Mucosa of gallbladder (tissue), 1 donor: ENCODE measurements around the gene KBTBD3. TPM values are rescaled to one million over a fixed set of nuclear protein-coding genes. Genes with fewer than 3 reads are reported as not detected.
"Not testable (repeated sequence)": the region's sequence is repeated elsewhere in the genome, so short reads cannot be mapped to it uniquely, and the experiment has no call there.

Experiments used
- DNase-seq: peaks from one replicate; pipeline ENCODE4 v3.0.0-alpha.2; 2020; ENCODE audit warnings: low spot score
- total RNA-seq: library from RNA; stranded (reverse); gene quantifications from one replicate; pipeline ENCODE4 v1.2.1, GENCODE V29; 2021
- donor health status: DM: no; HTN: no; CAD: no.

KBTBD3 gene
- total RNA-seq, 1 donor from 2014 or later = 10.8 TPM

DNA sequence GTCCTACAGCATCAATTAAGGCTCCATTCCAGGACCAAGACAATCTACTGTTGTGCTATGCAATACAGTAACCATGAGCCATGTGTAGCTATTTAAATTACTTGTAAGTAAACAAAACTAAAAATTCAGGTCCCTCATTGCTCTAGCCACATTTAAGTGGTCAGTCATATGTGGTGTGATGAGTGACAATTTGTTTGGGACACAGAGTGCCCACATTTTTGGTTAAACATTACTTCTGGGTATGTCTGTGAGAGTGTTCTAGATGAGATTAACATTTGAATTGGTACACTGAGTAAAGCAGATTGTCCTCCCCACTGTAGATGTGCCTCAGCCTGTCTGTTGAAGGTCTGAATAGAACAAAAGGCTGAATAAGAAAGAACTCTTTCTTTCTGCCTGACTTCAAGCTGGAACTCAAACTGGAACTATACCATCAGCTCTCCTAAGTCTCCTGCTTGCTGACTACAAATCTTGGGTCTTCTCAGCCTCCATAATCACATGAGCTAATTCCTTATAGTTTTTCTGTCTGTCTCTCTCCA is 15.8 kb downstream of the KBTBD3 start:
- DNase-seq = no peak

DNA sequence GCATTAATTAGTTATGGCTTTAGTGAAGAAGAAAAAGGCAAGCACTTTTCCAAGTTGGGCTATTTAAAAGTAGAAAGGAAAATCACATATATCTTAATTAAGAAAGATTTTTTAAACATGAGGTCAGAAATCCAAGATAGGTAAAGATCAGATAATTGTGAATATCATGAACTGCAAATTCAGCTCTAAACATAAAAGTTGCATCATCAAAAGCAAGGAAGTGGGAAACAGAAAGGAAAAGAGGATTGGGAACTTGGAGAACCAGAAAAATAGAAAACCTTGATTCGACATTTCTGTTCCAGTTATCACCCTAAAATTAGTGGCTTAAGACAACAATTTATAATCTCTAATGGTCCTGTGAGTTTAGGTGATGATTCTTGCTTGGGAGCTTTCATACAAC is 17.5 kb downstream of the KBTBD3 start:
- DNase-seq = no peak

DNA sequence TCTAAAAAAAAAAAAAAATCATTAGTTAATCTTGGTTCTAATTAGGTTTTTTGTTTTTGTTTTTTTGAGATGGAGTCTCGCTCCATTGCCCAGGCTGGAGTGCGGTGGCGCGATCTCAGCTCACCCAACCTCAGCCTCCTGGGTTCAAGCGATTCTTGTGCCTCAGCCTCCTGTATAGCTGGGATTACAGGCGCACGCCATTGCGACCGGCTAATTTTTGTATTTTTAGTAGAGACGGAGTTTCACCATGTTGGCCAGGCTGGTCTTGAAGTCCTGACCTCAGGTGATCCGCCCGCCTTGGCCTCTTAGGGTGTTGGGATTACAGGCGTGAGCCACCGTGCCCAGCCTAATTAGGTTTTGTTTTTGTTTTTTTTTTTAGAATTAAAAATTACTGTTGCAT is 18.8 kb downstream of the KBTBD3 start:
- not testable (repeated sequence) for DNase-seq

DNA sequence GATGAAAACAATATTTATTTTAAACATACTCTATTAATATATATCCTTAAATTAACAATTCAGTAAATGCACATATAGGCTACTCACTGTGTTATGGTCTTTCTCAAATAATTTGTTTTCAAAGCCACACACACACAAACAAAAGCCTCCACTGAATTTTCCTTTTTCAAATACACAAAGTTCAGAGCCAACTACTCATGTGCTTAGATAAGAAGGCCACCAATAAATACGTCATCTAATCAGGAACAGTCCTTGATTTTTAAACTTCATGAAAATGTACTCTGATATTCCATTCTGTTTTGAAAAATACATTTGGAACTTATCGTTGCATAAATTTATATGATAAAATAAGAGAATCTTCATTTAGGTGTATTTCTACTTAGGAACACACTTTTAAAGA is 26.0 kb downstream of the KBTBD3 start:
- no peak for DNase-seq

DNA sequence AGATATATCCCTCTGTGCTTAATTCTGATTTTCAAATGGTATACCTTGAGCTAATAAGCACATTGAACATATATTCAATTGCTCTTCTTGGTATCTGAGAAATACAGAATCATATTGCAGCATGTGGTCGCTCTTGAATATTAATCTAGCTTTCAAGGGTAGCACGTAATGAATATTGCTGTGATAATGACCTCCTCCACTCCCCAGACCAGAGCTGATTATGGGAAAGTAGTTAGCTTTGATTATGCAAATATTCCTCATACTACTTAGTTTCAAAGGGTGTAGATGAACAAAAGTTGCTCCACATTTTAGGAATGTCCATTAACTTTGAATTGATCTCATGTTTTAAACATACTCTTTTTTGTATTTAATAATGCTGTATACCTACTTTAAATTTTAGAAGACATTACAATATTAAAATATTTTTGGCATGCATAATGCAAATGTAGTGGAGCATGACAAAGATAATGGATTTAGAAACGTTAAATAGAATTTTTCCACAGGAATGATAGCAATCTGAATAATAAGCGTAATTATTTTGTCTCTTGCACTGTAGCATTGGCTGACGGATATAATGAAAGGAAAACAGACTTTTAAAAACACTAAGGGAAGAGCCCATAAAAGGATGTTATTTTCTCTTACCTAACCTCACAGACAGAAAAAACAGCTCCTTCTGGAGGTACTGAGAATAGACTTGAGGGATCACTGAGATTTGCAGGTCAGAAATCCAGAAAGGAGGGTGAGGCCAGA is 27.2 kb downstream of the KBTBD3 start:
- DNase-seq = no peak

DNA sequence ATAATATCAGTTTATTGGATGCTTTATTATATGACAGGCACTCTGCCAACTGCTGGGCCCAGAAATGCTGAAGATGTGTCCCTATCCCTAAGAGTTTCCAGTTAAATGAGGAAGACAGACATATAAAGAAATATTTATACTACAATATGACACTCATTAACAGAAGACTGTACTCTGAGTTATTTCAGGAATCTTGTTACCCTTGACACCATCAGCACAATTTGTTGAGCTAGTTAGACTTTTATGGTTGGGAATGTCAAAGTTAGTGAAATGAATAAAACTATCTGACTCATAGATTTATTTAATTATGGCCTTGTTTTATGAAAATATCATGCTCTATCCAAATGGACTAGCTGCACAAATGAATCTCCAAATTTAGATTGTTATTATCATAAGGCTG is 29.5 kb downstream of the KBTBD3 start:
- no peak for DNase-seq

DNA sequence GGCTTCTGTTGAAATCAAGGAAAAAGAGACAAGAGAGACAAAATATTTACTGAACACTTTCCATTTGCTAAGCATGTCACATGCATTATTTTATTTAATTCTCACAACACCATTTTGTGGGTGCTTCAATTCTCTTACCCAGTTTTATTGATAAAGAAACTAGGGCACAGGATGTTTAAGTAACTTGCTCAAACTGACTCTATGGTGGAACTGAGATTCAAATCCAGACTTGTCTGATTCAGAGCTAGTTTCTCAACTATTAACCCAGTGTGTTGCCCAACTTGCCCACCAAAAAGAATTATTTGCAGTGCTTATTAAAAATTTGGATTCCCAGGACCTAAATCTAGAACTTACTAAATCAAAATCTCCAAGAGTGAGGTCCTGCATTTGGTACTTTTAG is 33.6 kb downstream of the KBTBD3 start:
- DNase-seq = no peak

DNA sequence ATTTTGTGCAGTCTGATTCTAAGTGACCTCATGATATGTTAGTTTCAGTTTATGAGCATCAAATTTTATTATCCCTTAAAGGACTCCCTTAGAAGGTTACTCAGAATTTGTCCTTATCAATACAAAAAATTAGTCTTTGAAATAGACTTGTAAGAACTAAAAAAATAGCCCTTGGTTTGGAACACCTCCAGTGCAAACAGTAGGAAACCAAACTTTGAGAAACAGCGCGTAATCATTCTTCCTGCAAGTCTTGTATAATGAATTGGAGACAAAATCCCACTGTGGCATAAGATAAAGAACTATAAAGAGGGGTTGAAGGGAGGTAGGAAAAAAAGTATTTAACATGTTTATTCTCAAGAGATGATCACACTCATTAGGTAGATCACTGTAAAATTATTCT is 44.3 kb downstream of the KBTBD3 start:
- DNase-seq = no peak

DNA sequence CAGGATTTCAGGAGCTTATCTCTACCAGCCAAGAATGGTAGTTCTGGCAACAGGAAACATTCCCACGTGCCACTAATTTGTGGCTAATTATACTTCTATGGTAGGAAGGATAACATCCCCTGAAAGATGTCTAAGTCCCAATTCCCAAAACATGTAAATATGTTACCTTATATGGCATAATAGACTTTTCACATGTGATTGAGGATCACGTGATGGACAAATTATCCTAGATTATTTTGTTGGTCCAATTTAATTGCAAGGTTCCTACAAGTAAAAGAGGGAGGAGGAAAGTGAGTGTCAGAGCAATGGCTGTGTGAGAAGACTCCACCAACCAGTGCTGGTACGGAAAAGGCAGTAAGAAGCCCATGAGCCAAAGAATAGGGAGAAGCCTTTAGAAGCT is 45.2 kb downstream of the KBTBD3 start:
- no peak for DNase-seq

DNA sequence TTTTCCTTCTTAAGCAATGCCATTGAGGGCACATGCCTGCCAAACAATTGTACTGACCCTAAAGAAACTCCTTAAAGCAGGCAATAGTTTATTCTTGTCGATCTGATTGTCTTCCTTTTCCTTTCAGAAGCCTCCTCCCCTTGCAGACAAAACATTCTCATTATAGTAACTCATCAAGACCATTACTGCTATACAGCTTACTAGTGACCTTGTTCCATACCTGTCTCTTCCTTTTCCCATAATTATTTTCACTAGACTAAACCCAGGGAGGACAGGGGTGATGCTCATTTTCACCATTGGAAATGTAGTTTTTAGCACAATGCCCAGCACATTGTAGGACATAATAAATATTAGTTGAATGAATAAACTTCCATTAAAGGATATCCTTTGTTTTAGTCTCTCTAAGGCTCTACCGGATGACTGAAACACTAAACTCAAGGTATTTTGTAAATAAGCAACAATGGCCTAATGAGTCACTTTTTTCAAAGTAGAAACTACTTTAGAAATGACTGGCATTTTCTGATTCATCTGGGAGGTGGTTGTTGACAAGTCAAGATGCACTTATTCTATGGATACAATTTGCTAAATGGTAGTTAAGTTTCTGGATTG is 45.8 kb downstream of the KBTBD3 start:
- DNase-seq = no peak

DNA sequence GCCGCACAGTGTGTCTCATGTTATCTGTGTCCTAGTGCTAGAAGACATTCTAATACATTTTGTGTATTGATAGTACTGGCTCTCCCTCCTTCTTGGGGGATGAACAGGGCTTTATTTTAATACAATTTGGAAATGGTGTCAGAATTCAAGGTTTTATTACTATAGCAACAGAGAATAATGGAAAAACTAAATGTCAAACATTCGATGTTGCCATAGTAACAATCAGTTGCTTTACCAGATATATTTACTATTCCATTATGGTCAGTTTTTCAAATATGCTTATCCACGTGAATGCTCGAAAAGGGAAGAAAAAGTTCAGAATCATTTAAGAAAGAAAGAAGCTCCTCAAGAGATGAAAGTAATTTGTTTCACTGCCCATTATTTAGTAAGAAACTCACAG is 46.5 kb downstream of the KBTBD3 start:
- no peak for DNase-seq

DNA sequence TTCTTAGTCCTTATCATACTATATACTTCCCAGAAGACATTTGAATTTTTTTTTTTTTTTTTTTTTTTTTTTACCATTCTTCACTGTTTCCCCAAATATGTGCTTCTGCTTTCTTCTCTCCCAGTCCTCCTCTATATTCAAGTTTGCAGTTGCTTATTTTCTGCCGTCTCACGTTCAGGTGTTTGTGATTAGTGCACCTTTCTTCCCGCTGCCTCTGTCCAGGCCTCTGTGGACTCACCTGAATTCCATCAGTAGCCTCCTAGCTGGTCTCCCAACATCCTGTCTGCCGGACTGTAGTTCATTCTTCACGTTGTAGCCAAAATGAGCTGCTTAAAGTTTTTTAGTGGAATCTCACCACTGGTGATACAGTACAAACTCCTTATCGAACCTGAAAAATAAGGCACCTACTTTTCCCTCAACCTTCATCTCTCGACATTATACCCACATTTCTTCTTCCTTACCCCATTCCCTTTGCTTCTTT is 54.3 kb downstream of the KBTBD3 start:
- DNase-seq = no peak

DNA sequence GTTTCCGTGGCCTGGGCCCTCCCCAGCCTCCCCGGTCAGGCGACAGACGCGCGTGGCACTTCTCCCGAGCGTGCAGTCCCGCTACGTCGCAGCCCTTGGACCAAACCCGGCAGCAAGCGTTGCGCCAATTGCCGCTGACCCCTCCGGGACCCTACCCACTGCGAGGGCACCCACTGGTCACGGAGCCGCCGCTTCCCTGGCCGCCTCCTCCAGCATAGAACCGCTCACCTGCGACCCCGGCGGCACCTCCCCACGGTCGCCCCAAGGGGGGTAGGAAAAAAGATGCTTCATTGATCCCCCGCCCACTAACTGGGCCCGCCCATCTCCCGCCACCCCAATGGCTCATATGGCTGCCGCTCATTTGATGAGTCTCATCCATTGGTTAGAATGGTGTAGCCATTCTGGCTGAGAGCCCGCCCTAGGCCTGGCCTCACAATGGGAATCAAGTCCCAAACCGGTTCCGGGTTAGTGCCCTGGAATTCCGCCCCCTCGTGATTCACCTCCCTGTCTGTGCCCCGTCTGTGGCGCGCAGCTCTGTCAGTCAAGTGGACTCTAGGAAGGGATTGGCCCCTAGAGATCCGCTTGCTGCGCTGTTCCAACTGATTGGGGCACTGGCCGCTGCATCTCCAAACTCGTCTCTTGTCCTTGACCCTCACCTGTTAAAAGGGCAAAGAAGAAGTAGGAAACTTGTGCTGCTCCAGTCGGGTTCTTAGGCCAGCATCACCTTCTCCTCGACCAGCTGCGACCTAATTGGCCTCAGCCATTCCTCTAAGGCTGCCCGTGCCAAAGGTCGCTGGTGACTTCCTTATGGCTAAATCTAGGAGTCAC is 55.0 kb downstream of the KBTBD3 start, which contains the start of gene MSANTD4:
Gene MSANTD4, minus strand, starts transcription at position 274 of the 828 bp plus-strand sequence. CDS start 11,323 bp downstream, outside the sequence.
- DNase-seq = peak; percentile 99

DNA sequence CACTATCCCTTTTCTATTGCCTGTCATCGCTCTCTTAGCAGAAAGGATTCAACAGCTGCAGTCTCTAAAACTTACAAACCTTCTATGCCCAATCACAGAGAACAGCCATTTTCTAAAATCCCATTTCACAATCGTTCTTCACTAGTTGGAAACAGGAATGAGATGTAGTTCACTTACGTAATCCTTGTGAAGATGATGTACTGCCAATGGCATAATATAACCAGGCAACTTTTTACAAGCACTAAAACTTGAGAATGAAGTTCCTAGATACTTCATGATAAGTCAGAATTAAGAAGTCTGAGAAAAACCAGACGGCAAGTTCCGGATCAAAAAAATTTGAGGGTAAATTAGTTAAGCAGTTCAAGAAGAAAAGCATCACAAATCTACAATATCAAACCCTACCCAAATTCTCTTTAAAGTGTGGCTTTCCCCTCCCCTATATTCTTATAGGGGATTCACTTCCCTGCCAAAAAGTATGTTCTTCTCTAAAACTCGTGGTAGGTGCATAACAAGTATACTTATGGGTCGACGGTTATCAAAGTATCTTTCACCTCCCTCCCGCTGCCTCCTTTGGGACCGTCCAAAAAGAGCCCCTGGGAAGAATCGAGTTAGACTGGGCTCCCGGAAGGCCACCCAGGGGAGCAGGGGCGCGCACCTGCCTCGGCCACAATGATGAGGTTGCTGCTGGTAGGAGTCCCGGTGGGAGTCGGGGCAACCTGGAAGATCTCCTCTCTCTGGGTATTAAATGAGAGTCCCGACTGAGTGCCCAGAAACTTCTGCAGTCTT is 55.8 kb downstream of the KBTBD3 start:
- no peak for DNase-seq

DNA sequence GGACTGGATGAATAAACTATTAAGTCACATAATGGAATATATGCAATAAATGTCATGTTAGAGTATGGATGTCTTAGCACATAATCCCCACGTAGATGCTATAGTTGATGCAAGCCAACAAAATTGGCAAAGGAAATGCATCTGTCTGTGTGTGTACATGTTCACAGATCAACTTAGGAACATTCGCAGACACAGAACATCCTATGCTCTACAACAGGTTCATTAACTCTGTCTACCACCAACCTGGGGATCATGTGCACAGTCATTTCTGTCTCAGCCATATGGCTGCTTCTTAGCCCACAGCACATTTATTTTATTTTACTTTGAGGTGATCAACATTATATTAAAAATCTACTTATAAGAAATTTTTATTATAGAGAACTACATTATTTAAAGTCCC is 60.1 kb downstream of the KBTBD3 start:
- no peak for DNase-seq

DNA sequence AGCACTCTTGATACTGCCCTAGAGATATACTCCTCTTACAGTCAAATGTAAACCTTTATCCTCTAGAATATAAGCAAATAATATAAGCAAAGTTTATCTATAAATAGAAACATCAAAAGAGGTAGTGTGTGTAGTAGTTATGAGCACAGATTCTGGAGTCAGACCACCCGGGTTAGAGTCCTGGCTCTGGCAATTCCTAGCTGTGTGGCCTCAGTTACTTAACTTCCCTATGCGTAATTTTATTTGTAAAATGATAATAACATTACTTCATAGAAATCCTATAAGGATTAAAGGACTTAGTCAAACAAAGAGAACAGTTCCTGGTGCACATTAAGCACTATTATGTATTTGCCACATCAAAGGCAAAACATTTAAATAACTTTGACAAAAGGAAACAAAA is 62.1 kb downstream of the KBTBD3 start:
- DNase-seq = no peak

DNA sequence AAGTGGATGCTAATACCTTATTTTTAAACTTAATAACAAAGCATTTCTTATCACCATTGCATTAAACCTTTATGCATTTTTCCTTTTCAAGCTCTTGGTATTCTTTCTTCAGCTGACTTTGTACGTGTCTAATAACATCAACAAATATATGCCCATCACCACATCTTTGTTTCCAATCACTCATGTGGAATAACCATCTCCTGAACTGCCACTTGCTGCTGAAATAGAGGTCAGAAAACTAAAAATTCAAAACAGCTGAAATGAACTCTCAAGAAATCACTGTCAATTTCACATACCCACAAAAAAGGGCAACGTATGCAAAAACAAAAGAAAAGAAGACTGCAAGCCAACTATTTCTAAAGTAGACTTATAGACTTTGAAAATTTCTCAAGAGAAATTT is 62.5 kb downstream of the KBTBD3 start:
- no peak for DNase-seq

DNA sequence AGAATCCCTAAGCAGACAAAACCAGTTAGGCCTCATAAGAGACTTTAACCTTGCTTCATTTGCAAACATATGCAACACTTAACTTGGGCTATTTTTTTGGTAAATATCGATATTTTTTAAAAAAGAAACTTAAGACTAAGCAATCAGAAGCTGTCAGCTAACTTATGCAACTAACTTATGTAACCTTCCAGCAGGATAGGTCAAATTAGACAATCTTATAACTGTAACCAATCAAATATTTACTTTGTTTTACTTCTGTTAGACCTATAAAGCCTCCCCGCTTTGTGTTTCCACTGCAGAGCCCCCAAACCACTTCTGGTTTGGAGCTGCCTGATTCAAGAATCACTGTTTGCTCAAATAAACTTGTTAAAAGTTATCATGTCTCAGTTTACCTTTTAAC is 63.1 kb downstream of the KBTBD3 start:
- no peak for DNase-seq

DNA sequence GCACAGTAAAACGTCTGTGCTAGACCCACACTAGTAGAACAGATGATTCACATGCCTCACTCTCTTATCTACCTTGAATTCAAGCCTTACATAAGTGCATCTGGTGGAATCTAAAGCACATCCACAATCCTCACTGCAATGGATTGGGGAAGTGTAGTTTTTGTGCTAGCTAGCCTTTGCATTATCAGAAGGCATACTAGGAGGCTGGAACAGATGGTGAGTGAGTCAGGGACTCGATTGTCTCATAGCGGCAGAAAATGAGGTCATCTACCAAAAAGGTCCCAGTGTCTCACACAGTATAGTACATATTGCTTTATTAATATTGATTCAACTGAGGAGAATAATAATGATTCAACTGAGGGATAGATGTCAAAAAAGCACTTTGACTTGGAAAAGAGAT is 64.4 kb downstream of the KBTBD3 start:
- DNase-seq = no peak

DNA sequence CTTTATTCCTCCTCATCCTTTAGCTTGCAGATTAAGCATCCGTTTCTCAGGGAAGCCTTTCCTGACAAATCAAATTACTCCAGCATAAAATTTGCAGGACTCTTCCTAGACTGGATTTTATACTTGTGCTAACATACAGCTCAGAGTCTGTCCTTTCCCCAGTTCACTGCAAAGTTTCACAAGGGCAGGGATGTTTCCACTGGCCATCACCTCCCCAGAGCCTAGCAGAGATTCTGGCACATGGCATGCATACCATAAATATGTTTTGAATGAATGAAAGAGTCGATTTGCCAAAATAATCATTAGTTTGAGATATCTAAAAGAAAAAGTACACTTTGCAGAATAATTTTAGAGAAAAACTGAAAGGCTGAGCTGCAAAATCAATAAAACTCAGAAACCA is 65.7 kb downstream of the KBTBD3 start:
- no peak for DNase-seq

DNA sequence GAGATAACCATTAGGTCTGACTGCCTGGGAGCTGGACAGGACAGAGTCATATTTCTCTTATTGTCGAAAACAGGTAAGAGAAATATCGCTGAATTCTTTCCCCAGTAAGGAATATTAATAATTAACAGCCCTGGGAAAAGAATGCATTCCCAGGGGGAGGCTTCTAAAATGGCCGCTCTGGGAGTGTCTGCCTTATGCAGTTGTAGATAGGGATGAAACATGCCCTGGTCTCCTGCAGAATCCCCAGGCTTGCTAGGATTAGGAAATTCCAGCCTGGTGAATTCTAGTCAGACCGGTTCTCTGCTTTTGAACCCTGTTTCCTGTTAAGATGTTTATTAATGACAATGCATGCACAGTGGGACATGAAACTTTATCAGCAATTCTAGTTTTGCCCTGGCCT is 74.1 kb downstream of the KBTBD3 start:
- not testable (repeated sequence) for DNase-seq
